ENCODE measurements around the gene KDM8. TPM values are rescaled to one million over a fixed set of nuclear protein-coding genes. Genes with fewer than 3 reads are reported as not detected.

The KDM8 gene
- total RNA-seq, 1 experiment from 2014 or later = 15.5 TPM

DNA sequence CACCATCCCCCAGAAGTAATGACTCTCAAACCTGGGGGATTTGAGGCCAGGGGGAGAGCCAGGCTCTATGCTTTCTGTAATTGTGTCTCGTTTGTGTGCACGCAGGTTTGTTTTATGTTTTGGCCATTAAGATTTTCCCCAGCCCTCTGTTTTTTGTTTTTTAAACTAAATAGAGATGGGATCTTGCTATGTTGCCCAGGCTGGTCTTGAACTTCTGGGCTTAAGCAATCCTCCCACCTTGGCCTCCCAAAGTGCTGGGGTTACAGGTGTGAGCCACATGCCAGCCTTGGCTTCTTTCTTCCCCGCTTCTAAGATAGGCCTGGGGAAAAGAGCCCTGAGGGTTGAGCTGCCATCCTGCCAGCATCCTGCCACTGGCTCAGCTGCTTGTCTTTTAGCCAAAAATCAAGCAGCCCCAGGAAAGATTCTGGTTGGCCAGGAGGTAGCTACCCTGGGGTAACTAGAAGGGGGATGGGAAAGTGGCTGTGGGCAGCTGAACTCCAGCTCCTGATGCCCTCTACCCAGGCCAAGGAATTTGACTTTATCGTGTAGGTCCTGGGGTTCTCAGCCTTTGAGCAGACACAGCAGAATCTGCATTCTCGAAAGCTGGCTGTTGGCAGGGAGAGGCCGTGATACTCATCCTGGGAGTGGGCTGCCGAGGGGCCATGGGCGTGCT lies 18.4 kb downstream of the KDM8 start:
- Histone ChIP-seq H3K18ac (ENCODE audit: insufficient read length, low read depth, low read length) (no peak overlapping the region), H2AFZ (ENCODE audit: low read length) (no peak overlapping the region), H3K27me3 (ENCODE audit: insufficient read depth, low read length) (no peaks in the 10 kb centered on the region), H3K4me1 (ENCODE audit: insufficient read depth, low read length) (0 out of 2 replicates have a peak, but pooled peaks cover 2% of the 10 kb centered on the region), H3K14ac (ENCODE audit: insufficient read depth, low read length) (no peak overlapping the region), H3K9me3 (ENCODE audit: control insufficient read depth, low read depth, low read length) (no peaks in the 10 kb centered on the region), H3K79me2 (ENCODE audit: insufficient read depth, low read length) (no peaks in the 10 kb centered on the region), H2AK5ac (ENCODE audit: insufficient read length, low read length) (no peak overlapping the region), H3K23me2 (ENCODE audit: insufficient read length, low read depth, low read length, poor library complexity, severe bottlenecking) (no peaks in the 10 kb centered on the region), H2BK5ac (ENCODE audit: insufficient read length, low read length) (no peak overlapping the region), H3K4me2 (ENCODE audit: insufficient read depth, insufficient read length, low read length) (no peak overlapping the region), H3K56ac (ENCODE audit: insufficient read length, low read depth, low read length) (no peak overlapping the region), H3K9ac (ENCODE audit: extremely low read depth, insufficient read length, low read length) (no peak overlapping the region), H4K20me1 (ENCODE audit: control insufficient read depth, insufficient read depth, insufficient read length) (no peaks in the 10 kb centered on the region), H4K5ac (ENCODE audit: insufficient read length, low read depth, low read length) (no peak overlapping the region), H4K8ac (replicated peaks; ENCODE audit: insufficient read length, low read depth, low read length) (no peak overlapping the region), H2BK120ac (ENCODE audit: low read depth, low read length, poor library complexity, severe bottlenecking) (no peak overlapping the region), H3K27ac (ENCODE audit: insufficient read length, low read depth, low read length) (no peak overlapping the region), H3T11ph (ENCODE audit: low read length) (no peak overlapping the region), H3K4ac (ENCODE audit: low read depth, low read length) (no peak overlapping the region), H2BK15ac (ENCODE audit: low read depth, low read length) (no peak overlapping the region), H3K23ac (ENCODE audit: insufficient read length, low read depth, low read length) (no peak overlapping the region), H2BK12ac (ENCODE audit: insufficient read length, low read depth, low read length) (no peak overlapping the region), H3K79me1 (ENCODE audit: insufficient read depth, low read depth, low read length, poor library complexity, severe bottlenecking) (no peaks in the 10 kb centered on the region), H2BK20ac (ENCODE audit: low read depth, low read length, poor library complexity, severe bottlenecking) (no peak overlapping the region), H4K91ac (ENCODE audit: insufficient read length, low read depth, low read length) (no peak overlapping the region)
- TF ChIP-seq, protein P1, sequence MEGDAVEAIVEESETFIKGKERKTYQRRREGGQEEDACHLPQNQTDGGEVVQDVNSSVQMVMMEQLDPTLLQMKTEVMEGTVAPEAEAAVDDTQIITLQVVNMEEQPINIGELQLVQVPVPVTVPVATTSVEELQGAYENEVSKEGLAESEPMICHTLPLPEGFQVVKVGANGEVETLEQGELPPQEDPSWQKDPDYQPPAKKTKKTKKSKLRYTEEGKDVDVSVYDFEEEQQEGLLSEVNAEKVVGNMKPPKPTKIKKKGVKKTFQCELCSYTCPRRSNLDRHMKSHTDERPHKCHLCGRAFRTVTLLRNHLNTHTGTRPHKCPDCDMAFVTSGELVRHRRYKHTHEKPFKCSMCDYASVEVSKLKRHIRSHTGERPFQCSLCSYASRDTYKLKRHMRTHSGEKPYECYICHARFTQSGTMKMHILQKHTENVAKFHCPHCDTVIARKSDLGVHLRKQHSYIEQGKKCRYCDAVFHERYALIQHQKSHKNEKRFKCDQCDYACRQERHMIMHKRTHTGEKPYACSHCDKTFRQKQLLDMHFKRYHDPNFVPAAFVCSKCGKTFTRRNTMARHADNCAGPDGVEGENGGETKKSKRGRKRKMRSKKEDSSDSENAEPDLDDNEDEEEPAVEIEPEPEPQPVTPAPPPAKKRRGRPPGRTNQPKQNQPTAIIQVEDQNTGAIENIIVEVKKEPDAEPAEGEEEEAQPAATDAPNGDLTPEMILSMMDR (conservative IDR thresholded peaks at IDR 0.05) = no peak
- Mint-ChIP-seq H3K27ac (peak overlapping the region in 2 of 3 experiments; percentile 61 to 77; a peak in 2 of 7 replicates), H3K27me3 (ENCODE audit: low read depth) (no peaks in the 10 kb centered on the region), H3K4me1 (peaks cover 8 to 10% of the 10 kb centered on the region in 2 experiments), H3K9me3 (no peaks in the 10 kb centered on the region), H3K36me3 (ENCODE audit: insufficient read depth in 1 of 3, low read depth in 3 of 3) (peaks cover 0 to 5% (median 4%) of the 10 kb centered on the region in 3 experiments; a peak in 4 of 7 replicates), H3K4me3 (no peak overlapping the region)
- DNase-seq = no peak
- WGBS (ENCODE audit: extremely low coverage, insufficient read length, low lambda C conversion rate) = no CpG with 5 or more reads among the region's 8 CpGs
